AG09319 (cell line): ENCODE results near the gene SLC35B4.

Source experiments
- DNase-seq: peaks from one replicate; pipeline ENCODE4 v3.0.0-alpha.2; 2010; ENCODE audit warnings: low read depth; ENCODE audit errors: extremely low read depth
- TF ChIP-seq, protein P1 (sequence below): IDR thresholded peaks from 2 replicates; pipeline ENCODE4 v1.5.1; 2011; ENCODE audit warnings: low read depth, mild to moderate bottlenecking, inconsistent platforms, low read length, moderate library complexity

SLC35B4 gene

GRCh38 chr7:134320201-134320600, 3.5 kb upstream of the SLC35B4 start:
- TF ChIP-seq, protein P1, sequence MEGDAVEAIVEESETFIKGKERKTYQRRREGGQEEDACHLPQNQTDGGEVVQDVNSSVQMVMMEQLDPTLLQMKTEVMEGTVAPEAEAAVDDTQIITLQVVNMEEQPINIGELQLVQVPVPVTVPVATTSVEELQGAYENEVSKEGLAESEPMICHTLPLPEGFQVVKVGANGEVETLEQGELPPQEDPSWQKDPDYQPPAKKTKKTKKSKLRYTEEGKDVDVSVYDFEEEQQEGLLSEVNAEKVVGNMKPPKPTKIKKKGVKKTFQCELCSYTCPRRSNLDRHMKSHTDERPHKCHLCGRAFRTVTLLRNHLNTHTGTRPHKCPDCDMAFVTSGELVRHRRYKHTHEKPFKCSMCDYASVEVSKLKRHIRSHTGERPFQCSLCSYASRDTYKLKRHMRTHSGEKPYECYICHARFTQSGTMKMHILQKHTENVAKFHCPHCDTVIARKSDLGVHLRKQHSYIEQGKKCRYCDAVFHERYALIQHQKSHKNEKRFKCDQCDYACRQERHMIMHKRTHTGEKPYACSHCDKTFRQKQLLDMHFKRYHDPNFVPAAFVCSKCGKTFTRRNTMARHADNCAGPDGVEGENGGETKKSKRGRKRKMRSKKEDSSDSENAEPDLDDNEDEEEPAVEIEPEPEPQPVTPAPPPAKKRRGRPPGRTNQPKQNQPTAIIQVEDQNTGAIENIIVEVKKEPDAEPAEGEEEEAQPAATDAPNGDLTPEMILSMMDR, result no peak
- no peak for DNase-seq

DNA sequence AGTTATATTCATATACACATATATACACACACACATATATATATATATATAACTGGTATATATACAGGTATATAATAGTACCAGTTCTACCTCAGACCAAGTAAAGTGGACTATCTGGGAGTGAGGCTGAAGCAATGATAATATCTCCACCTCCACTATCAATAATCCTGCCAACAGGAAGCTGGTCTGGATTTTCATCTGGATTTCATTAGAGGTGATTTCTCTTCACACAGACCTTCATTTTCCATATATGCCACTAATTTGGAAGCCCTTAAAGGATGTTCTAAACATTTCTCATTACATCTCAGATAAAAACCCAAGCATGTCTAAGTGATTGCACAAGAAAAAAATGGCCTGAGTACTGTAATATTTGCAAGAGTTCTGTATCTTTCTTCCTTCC, 1.7 kb upstream of the SLC35B4 start:
- TF ChIP-seq, protein P1, result no peak
- peak; percentile 10 for DNase-seq

DNA sequence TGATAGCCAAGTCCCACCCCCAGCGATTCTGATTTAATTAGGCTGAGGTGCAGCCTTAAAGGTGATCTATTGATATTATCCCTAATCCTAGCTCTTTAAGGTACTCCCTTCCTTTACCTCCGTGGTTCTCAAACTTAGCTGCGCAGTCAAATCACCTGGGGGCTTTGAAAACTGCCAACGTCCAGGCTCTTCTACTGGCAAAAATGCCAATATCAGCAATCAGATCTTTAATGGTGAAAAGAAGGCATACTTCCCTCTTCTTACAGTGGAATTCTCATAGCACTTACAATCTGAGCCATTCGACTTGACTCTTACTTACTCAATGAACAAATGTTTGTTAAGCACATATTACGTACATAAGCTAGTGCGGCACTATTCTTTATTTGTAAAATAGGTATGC, 704 bp upstream of the SLC35B4 start:
- TF ChIP-seq, protein P1, result no peak
- no peak for DNase-seq

GRCh38 chr7:134315679-134316538, 821 bp downstream of the SLC35B4 start:
- no peak for DNase-seq
- TF ChIP-seq, protein P1, result no peak

DNA sequence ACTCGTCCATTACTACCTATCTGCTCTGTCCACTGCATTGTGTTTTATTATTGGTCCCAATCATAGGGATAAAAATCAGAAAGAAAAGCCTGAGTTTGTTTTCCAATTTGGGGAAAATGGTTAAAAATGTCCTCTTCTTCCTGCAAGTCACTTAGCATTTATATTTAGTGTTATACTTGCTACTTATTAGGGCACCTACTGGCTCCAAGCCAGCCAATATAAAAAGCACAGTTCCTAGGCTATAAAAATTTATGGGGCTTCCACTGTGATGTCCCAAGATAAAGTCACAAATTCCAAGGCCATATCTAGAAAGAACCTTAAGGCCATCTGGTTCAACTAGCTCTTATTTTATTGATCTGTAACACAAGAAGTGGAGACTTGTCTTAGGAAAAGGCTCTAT, 3.2 kb downstream of the SLC35B4 start:
- DNase-seq, result no peak
- TF ChIP-seq, protein P1, result no peak

DNA sequence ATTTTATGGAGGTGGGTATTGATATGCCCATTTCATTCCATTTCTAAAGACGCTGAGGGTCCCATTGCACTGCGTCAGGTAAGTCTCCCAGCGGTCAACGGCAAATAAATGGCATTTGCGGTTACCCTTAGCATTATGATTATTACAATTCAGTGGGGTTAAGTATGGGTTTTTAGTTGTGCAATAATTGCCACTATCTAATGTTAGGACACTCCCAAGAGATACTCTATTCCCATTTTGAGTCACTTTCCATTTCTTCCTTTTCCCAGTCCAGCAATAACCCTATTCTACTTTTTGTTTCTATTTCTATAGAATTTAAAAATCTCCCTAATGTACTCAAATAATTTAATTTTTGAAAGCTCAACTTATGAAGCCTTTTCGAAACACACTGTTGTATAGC, 4.0 kb downstream of the SLC35B4 start:
- no peak for DNase-seq
- TF ChIP-seq, protein P1, result no peak

- TF ChIP-seq, protein P1, result no peak
Observed at GRCh38 chr7:134311807-134312206, 4.9 kb downstream of the SLC35B4 start.

More at GRCh38 chr7:134311807-134312206, 4.9 kb downstream of the SLC35B4 start:
- DNase-seq, result no peak
